Measurements from ENCODE around the gene CLTCL1. TPM values are rescaled to one million over a fixed set of nuclear protein-coding genes. Genes with fewer than 3 reads are reported as not detected.

Gene CLTCL1
- total and polyA plus RNA-seq, 4 donors, result 2.0 to 4.8 (median 2.6) TPM

GRCh38 chr22:19303785-19304184, 12.3 kb upstream of the CLTCL1 start:
- H3K4me3 ChIP-seq (ENCODE audit: low read depth in 1 of 3, low read length in 3 of 3), result no peak overlapping the region
- no peak for DNase-seq (ENCODE audit: low spot score)
- no peaks in the 10 kb centered on the region for H3K36me3 ChIP-seq (ENCODE audit: control insufficient read depth in 4 of 4, insufficient read depth in 3 of 4, low read depth in 1 of 4, low read length in 3 of 4)
- no peak overlapping the region for H3K9ac ChIP-seq (ENCODE audit: low read depth in 1 of 2, low read length in 2 of 2)
- no peaks in the 10 kb centered on the region for H3K9me3 ChIP-seq (ENCODE audit: control insufficient read depth in 4 of 4, low read length in 3 of 4)
- 86% methylated on average over 1 of the region's 1 CpG for WGBS
- H3K4me1 ChIP-seq (ENCODE audit: control insufficient read depth in 4 of 4, insufficient read depth in 4 of 4, low read length in 3 of 4), result no peaks in the 10 kb centered on the region
- H3K27me3 ChIP-seq (ENCODE audit: control insufficient read depth in 4 of 4, insufficient read depth in 4 of 4, low read length in 3 of 4), result no peaks in the 10 kb centered on the region
- no peak overlapping the region for H3K27ac ChIP-seq (ENCODE audit: low read depth in 1 of 2, low read length in 2 of 2)
- no peak for TF ChIP-seq YY1 (IDR thresholded peaks at IDR 0.05)
- no peak for TF ChIP-seq RXRA (IDR thresholded peaks at IDR 0.05)
- TF ChIP-seq NR2F2 (IDR thresholded peaks at IDR 0.05), result no peak
- no peak for TF ChIP-seq MAX (IDR thresholded peaks at IDR 0.05)
- TF ChIP-seq FOXA2 (IDR thresholded peaks at IDR 0.05), result no peak
- TF ChIP-seq TAF1 (conservative IDR thresholded peaks at IDR 0.05), result no peak

- no peaks in the 10 kb centered on the region for H3K36me3 ChIP-seq (ENCODE audit: control insufficient read depth in 4 of 4, insufficient read depth in 3 of 4, low read depth in 1 of 4, low read length in 3 of 4)
- TF ChIP-seq, protein P1, sequence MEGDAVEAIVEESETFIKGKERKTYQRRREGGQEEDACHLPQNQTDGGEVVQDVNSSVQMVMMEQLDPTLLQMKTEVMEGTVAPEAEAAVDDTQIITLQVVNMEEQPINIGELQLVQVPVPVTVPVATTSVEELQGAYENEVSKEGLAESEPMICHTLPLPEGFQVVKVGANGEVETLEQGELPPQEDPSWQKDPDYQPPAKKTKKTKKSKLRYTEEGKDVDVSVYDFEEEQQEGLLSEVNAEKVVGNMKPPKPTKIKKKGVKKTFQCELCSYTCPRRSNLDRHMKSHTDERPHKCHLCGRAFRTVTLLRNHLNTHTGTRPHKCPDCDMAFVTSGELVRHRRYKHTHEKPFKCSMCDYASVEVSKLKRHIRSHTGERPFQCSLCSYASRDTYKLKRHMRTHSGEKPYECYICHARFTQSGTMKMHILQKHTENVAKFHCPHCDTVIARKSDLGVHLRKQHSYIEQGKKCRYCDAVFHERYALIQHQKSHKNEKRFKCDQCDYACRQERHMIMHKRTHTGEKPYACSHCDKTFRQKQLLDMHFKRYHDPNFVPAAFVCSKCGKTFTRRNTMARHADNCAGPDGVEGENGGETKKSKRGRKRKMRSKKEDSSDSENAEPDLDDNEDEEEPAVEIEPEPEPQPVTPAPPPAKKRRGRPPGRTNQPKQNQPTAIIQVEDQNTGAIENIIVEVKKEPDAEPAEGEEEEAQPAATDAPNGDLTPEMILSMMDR (IDR thresholded peaks at IDR 0.05; ENCODE audit: low read depth, low read length, missing input control), result no peak
- TF ChIP-seq JUND (IDR thresholded peaks at IDR 0.05), result no peak
- no peak for TF ChIP-seq RXRA (IDR thresholded peaks at IDR 0.05)
- TF ChIP-seq NR2F2 (IDR thresholded peaks at IDR 0.05), result no peak
- TF ChIP-seq GABPA (IDR thresholded peaks at IDR 0.05 in 1 of 2, conservative IDR thresholded peaks at IDR 0.05 in 1 of 2), result no peak
- no peak for TF ChIP-seq HNF4A (conservative IDR thresholded peaks at IDR 0.05)
- TF ChIP-seq ATF3 (IDR thresholded peaks at IDR 0.05), result no peak
- TF ChIP-seq, protein P2, sequence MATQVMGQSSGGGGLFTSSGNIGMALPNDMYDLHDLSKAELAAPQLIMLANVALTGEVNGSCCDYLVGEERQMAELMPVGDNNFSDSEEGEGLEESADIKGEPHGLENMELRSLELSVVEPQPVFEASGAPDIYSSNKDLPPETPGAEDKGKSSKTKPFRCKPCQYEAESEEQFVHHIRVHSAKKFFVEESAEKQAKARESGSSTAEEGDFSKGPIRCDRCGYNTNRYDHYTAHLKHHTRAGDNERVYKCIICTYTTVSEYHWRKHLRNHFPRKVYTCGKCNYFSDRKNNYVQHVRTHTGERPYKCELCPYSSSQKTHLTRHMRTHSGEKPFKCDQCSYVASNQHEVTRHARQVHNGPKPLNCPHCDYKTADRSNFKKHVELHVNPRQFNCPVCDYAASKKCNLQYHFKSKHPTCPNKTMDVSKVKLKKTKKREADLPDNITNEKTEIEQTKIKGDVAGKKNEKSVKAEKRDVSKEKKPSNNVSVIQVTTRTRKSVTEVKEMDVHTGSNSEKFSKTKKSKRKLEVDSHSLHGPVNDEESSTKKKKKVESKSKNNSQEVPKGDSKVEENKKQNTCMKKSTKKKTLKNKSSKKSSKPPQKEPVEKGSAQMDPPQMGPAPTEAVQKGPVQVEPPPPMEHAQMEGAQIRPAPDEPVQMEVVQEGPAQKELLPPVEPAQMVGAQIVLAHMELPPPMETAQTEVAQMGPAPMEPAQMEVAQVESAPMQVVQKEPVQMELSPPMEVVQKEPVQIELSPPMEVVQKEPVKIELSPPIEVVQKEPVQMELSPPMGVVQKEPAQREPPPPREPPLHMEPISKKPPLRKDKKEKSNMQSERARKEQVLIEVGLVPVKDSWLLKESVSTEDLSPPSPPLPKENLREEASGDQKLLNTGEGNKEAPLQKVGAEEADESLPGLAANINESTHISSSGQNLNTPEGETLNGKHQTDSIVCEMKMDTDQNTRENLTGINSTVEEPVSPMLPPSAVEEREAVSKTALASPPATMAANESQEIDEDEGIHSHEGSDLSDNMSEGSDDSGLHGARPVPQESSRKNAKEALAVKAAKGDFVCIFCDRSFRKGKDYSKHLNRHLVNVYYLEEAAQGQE (IDR thresholded peaks at IDR 0.05), result no peak
- TF ChIP-seq HNF4G (IDR thresholded peaks at IDR 0.05), result no peak
- TF ChIP-seq EGR1 (IDR thresholded peaks at IDR 0.05; ENCODE audit: low read depth in 2 of 2), result no peak
- TF ChIP-seq TAF1 (conservative IDR thresholded peaks at IDR 0.05), result no peak
- no peak for TF ChIP-seq SP1 (IDR thresholded peaks at IDR 0.05)
- TF ChIP-seq, protein P3, sequence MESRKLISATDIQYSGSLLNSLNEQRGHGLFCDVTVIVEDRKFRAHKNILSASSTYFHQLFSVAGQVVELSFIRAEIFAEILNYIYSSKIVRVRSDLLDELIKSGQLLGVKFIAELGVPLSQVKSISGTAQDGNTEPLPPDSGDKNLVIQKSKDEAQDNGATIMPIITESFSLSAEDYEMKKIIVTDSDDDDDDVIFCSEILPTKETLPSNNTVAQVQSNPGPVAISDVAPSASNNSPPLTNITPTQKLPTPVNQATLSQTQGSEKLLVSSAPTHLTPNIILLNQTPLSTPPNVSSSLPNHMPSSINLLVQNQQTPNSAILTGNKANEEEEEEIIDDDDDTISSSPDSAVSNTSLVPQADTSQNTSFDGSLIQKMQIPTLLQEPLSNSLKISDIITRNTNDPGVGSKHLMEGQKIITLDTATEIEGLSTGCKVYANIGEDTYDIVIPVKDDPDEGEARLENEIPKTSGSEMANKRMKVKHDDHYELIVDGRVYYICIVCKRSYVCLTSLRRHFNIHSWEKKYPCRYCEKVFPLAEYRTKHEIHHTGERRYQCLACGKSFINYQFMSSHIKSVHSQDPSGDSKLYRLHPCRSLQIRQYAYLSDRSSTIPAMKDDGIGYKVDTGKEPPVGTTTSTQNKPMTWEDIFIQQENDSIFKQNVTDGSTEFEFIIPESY (IDR thresholded peaks at IDR 0.05), result no peak
- no peak for TF ChIP-seq MAX (IDR thresholded peaks at IDR 0.05)
- no peak for TF ChIP-seq YY1 (IDR thresholded peaks at IDR 0.05)
- no peak for TF ChIP-seq RAD21 (IDR thresholded peaks at IDR 0.05)
- TF ChIP-seq FOXA1 (IDR thresholded peaks at IDR 0.05), result no peak
- no peak for TF ChIP-seq FOXA2 (IDR thresholded peaks at IDR 0.05)
- H3K9ac ChIP-seq (ENCODE audit: low read depth in 1 of 2, low read length in 2 of 2), result no peak overlapping the region
- no peak overlapping the region for H3K27ac ChIP-seq (ENCODE audit: low read depth in 1 of 2, low read length in 2 of 2)
- no peaks in the 10 kb centered on the region for H3K27me3 ChIP-seq (ENCODE audit: control insufficient read depth in 4 of 4, insufficient read depth in 4 of 4, low read length in 3 of 4)
- peaks cover 1 to 16% (median 11%) of the 10 kb centered on the region in 4 donors for H3K4me1 ChIP-seq (ENCODE audit: control insufficient read depth in 4 of 4, insufficient read depth in 4 of 4, low read length in 3 of 4)
- H3K9me3 ChIP-seq (ENCODE audit: control insufficient read depth in 4 of 4, low read length in 3 of 4), result no peaks in the 10 kb centered on the region
- H3K4me3 ChIP-seq (ENCODE audit: low read depth in 1 of 3, low read length in 3 of 3), result no peak overlapping the region
- no peak for DNase-seq (ENCODE audit: low spot score)
These were observed 4.2 kb upstream of the CLTCL1 start for GRCh38 chr22:19295733-19296132.

Measured in liver (tissue), 9 donors.